ENCODE measurements around the gene ATP2C2.

ATP2C2 gene

DNA sequence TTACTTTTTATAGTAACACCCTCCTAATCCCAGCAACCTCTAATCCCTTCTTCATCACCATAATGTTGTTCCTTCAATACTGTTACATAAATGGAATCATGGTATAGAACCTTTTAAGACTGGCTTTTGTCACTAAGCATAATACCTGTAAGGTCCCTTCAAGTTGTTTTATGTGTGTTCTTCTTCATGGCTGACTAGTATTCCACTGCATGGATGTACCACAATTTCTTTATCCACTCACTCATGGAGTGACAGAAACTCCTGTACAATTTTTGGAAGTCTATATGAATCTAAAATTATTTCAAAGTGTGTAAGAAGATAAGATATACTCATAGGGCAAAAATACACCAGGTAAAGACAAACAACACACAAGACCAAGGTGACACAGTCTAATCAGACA lies 99.4 kb downstream of the ATP2C2 start:
- no peaks in the 10 kb centered on the region for H3K9me2 ChIP-seq (replicated peaks; ENCODE audit: insufficient read depth, low read length)
- H3K9ac ChIP-seq (ENCODE audit: low read length) = no peak overlapping the region
- H3K4me3 ChIP-seq (ENCODE audit: low read length) = no peak overlapping the region
- DNase-seq = no peak
- TF ChIP-seq, protein P1, sequence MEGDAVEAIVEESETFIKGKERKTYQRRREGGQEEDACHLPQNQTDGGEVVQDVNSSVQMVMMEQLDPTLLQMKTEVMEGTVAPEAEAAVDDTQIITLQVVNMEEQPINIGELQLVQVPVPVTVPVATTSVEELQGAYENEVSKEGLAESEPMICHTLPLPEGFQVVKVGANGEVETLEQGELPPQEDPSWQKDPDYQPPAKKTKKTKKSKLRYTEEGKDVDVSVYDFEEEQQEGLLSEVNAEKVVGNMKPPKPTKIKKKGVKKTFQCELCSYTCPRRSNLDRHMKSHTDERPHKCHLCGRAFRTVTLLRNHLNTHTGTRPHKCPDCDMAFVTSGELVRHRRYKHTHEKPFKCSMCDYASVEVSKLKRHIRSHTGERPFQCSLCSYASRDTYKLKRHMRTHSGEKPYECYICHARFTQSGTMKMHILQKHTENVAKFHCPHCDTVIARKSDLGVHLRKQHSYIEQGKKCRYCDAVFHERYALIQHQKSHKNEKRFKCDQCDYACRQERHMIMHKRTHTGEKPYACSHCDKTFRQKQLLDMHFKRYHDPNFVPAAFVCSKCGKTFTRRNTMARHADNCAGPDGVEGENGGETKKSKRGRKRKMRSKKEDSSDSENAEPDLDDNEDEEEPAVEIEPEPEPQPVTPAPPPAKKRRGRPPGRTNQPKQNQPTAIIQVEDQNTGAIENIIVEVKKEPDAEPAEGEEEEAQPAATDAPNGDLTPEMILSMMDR (IDR thresholded peaks at IDR 0.05; ENCODE audit: low read length) = no peak
- TF ChIP-seq EZH2phosphoT487 (IDR thresholded peaks at IDR 0.05; ENCODE audit: low read length) = no peak
- H4K20me1 ChIP-seq (ENCODE audit: insufficient read depth, low read length) = no peaks in the 10 kb centered on the region
- H2AFZ ChIP-seq (ENCODE audit: low read length) = no peak overlapping the region
- no peaks in the 10 kb centered on the region for H3F3A ChIP-seq (ENCODE audit: insufficient read depth, low read length)
- no peaks in the 10 kb centered on the region for H3K36me3 ChIP-seq (replicated peaks; ENCODE audit: insufficient read depth, low read length)
- no peaks in the 10 kb centered on the region for H3K27me3 ChIP-seq (replicated peaks; ENCODE audit: insufficient read depth, low read length)
- H3K9me3 ChIP-seq (replicated peaks; ENCODE audit: insufficient read depth, low read length) = no peaks in the 10 kb centered on the region
- H3K79me2 ChIP-seq (ENCODE audit: low read length) = no peaks in the 10 kb centered on the region
- no peaks in the 10 kb centered on the region for H3K4me1 ChIP-seq (ENCODE audit: low read length)
- H3K27ac ChIP-seq (ENCODE audit: low read length) = no peak overlapping the region
- H3K4me2 ChIP-seq (ENCODE audit: low read depth, low read length) = no peak overlapping the region

DNA sequence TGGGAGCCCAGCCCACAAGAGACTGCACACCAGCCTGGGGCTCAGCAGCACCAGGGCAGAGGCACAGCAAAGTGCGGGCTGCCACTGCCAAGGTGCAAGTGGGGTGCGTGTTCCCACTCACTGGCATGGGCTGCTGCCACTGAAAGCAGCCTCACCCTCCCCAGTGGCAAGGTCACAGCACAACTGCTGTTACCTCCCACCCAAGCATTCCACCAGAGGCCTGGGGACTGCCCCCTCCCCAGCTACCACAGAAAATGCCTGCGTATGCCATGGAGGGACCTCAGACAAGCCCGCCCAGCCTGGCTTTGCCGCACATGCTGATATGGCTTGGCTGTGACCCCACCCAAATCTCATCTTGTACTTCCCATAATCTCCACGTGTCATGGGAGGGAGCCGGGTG lies 103.0 kb downstream of the ATP2C2 start:
- H3K9me3 ChIP-seq (replicated peaks; ENCODE audit: insufficient read depth, low read length) = no peaks in the 10 kb centered on the region

GRCh38 chr16:84471966-84472365 lies 103.6 kb downstream of the ATP2C2 start:
- Histone ChIP-seq H4K20me1 (ENCODE audit: insufficient read depth, low read length) (no peaks in the 10 kb centered on the region), H3K27ac (ENCODE audit: low read length) (no peak overlapping the region), H3K9ac (ENCODE audit: low read length) (no peak overlapping the region), H3K36me3 (replicated peaks; ENCODE audit: insufficient read depth, low read length) (no peaks in the 10 kb centered on the region), H2AFZ (ENCODE audit: low read length) (no peak overlapping the region), H3K9me2 (replicated peaks; ENCODE audit: insufficient read depth, low read length) (no peaks in the 10 kb centered on the region), H3K4me3 (ENCODE audit: low read length) (no peak overlapping the region), H3K9me3 (replicated peaks; ENCODE audit: insufficient read depth, low read length) (no peaks in the 10 kb centered on the region), H3F3A (ENCODE audit: insufficient read depth, low read length) (no peaks in the 10 kb centered on the region), H3K79me2 (ENCODE audit: low read length) (no peaks in the 10 kb centered on the region), H3K4me1 (ENCODE audit: low read length) (no peaks in the 10 kb centered on the region), H3K27me3 (replicated peaks; ENCODE audit: insufficient read depth, low read length) (no peaks in the 10 kb centered on the region), H3K4me2 (ENCODE audit: low read depth, low read length) (no peak overlapping the region)
- TF ChIP-seq EZH2 (optimal IDR thresholded peaks at IDR 0.05; ENCODE audit: low read depth, low read length) = no peak
- TF ChIP-seq EZH2phosphoT487 (IDR thresholded peaks at IDR 0.05; ENCODE audit: low read length) = no peak
- TF ChIP-seq, protein P1 (IDR thresholded peaks at IDR 0.05; ENCODE audit: low read length) = no peak
- no peak for DNase-seq

More for the DNA sequence above, 103.0 kb downstream of the ATP2C2 start:
- Histone ChIP-seq H4K20me1 (ENCODE audit: insufficient read depth, low read length) (no peaks in the 10 kb centered on the region), H3K36me3 (replicated peaks; ENCODE audit: insufficient read depth, low read length) (no peaks in the 10 kb centered on the region), H3K9ac (ENCODE audit: low read length) (no peak overlapping the region), H3K27ac (ENCODE audit: low read length) (no peak overlapping the region), H3K79me2 (ENCODE audit: low read length) (no peaks in the 10 kb centered on the region), H3F3A (ENCODE audit: insufficient read depth, low read length) (no peaks in the 10 kb centered on the region), H2AFZ (ENCODE audit: low read length) (no peak overlapping the region), H3K27me3 (replicated peaks; ENCODE audit: insufficient read depth, low read length) (no peaks in the 10 kb centered on the region), H3K9me2 (replicated peaks; ENCODE audit: insufficient read depth, low read length) (no peaks in the 10 kb centered on the region), H3K4me1 (ENCODE audit: low read length) (no peaks in the 10 kb centered on the region), H3K4me2 (ENCODE audit: low read depth, low read length) (no peak overlapping the region), H3K4me3 (ENCODE audit: low read length) (no peak overlapping the region)
- DNase-seq = no peak
- TF ChIP-seq EZH2 (optimal IDR thresholded peaks at IDR 0.05; ENCODE audit: low read depth, low read length) (no peak), EZH2phosphoT487 (IDR thresholded peaks at IDR 0.05; ENCODE audit: low read length) (no peak)
- TF ChIP-seq, protein P1 (IDR thresholded peaks at IDR 0.05; ENCODE audit: low read length) = no peak
